GM12874 (cell line): Measurements from ENCODE around the gene RPS5.

Experiments
- TF ChIP-seq, protein P1 (sequence below): IDR thresholded peaks from 2 replicates; pipeline ENCODE4 v1.5.1; 2011; ENCODE audit warnings: low read depth, mild to moderate bottlenecking, control low read depth, low read length, moderate library complexity; ENCODE audit not compliant: insufficient read depth

The RPS5 gene

DNA sequence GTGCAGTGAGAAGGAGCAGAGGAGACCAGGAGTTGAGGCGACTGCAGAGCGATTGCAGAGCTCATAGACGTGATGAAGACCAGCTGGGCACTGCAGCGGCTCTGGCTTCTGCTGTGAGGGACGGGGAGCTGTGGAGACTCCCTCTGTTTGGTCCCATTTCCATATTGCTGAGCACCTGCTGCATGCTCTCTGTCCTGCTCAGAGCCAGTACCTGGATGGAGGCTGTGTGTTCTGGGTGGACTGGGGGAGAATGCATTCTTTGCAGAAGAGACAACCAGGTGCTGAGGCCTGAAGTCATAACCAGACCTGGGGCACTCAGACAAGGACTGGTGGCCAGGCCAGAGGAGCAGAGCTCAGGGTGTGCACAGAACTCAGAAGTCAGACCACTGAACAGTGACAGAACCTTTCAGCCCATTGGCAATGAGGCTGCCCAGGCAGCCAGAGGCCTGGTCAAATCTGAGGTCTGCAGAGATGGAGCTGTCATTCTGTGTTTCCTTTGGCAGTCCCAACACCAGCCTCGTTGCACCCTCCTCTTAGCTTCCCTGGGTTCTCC is 32.5 kb upstream of the RPS5 start:
- TF ChIP-seq, protein P1, sequence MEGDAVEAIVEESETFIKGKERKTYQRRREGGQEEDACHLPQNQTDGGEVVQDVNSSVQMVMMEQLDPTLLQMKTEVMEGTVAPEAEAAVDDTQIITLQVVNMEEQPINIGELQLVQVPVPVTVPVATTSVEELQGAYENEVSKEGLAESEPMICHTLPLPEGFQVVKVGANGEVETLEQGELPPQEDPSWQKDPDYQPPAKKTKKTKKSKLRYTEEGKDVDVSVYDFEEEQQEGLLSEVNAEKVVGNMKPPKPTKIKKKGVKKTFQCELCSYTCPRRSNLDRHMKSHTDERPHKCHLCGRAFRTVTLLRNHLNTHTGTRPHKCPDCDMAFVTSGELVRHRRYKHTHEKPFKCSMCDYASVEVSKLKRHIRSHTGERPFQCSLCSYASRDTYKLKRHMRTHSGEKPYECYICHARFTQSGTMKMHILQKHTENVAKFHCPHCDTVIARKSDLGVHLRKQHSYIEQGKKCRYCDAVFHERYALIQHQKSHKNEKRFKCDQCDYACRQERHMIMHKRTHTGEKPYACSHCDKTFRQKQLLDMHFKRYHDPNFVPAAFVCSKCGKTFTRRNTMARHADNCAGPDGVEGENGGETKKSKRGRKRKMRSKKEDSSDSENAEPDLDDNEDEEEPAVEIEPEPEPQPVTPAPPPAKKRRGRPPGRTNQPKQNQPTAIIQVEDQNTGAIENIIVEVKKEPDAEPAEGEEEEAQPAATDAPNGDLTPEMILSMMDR = no peak

DNA sequence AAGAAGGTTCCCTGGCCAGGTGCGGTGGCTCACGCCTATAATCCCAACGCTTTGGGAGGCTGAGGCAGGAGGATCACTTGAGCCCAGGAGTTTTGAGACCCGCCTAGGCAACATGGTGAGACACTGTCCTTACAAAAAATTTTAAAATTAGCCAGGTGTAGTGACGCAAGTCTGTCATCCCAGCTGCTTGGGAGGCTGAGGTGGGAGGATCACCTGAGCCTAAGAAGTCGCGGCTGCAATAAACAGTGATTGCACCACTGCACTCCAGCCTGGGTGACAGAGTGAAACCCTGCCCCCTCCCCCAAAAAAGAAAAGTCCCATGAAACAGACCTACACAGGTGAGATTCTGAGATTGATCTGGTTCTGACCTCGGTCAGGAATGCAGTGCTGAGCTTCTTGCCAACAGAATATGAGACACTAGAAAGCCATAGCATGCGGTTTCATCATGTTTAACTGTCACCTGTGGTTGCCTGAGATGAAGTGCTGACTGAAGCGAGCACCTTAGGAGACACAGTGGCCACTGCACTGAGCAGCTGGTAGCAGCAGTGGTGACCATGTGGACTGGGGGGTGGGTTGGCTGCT is 31.8 kb upstream of the RPS5 start:
- TF ChIP-seq, protein P1 = no peak

DNA sequence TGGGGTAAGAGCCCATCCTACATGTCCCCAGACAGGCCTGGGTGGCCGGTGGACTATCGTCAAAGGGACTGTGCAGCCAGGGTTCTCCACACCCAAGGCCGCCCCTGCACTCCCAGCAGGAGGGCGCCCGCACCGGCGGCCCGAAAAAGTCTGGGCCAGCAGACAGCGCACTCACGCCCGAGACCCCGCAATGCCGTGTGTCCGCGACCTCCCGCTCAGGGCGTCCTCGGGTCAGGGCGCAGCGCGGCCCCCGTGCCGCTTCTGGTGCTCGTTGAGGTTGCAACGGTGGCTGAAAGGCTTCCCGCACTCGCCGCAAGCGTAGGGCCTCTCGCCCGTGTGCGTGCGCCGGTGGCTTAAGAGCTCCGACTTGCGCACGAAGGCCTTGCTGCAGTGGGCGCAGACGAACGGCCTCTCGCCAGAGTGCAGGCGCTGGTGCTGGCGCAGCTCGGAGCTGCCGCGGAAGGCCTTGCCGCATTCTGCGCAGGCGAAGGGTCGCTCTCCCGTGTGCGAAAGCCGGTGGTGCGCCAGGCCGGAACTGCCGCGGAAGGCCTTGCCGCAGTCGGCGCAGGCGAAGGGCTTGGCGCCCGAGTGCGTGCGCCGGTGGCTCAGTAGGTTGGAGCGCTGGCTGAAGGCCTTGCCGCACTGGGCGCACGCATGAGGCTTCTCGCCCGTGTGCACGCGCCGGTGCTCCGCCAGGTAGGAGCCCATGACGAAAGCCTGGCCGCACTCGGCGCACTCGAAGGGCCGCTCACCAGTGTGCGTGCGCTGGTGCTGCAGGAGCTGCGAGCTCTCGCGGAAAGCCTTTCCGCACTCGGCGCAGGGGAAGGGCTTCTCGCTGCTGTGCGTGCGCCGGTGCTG is 30.9 kb upstream of the RPS5 start:
- TF ChIP-seq, protein P1 = no peak

DNA sequence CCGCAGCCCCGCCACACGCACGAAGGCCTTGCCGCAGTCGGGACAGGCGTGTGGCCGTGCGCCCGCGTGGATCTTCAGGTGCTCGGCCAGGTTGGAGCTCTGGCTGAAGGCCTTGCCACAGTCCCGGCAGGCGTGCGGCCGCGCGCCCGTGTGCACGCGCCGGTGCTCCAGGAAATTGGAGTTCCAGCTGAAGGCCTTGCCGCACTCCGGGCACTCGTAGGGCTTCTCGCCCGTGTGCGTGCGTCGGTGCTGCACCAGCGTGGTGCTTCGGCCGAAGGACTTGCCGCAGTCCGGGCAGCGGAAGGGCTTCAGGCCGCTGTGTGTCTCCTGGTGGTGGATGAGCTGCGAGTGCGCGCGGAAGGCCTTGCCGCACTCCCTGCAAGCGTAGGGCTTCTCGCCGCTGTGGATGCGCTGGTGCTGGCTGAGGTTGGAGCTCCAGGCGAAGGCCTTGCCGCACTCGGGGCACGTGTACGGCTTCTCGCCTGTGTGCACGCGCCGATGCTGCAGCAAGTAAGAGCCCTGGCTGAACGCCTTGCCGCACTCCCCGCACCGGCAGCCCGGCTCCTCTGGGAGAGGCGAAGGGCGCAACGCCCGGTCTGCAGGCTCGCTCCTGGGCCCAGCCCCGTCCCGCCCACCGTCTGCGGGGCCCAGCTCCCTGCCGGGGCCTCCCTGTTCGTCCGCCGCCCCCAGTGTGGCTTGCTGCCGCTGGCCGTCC is 30.1 kb upstream of the RPS5 start:
- TF ChIP-seq, protein P1 = no peak

DNA sequence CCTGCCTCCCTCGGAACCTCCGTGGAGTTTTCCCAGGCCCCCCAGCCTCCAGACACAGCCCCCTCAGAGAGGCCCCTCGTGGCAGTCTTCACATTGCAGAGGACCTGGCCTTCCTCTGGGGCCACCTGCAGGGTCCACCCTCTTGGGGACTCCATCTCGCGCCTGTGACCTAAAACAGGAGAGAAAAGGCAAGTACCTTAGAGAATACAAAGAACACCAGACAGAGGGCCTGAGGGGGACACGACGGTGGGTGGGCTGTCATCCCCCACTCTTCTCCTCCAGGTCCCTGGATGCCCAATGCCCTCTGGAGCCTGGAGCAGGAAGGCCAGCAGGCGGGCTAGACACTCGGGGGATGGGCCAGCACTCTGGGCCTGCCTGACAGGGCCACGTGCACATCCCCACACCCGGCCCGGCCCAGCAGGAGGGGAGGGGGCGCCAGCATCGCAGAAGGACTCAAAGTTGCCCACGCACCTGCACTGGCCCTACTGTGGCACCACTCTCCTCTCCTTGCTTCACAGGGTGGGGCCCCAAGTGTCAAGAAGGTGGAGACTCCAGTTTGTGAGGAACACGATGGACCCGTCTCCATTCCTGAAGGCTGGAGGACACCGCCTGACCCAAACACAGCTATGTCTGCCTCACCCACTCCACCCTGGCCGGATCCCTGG is 29.5 kb upstream of the RPS5 start:
- TF ChIP-seq, protein P1 = no peak

DNA sequence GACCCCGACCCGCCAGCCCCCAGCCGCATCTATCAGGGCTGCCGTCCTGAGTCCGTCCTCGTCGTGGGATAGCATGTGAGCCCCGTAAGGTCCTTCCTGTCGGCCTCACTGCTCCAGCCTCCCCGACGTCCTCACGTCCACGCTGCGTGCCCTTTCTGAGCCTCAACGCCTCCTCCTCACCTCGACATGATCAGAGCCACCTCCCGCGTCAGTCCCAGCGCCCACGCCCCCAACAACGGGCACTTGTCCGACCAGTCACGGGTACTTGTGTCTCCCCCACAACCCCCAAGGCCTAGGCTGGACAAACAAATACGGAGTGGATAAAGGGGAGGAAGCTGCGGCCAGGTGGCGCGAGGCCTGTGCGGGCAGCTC is 25.2 kb upstream of the RPS5 start:
- TF ChIP-seq, protein P1 = no peak
